H9 (cell line): Measurements from ENCODE around the gene CCNL1. TPM values are rescaled to one million over a fixed set of nuclear protein-coding genes. Genes with fewer than 3 reads are reported as not detected.
"Not testable (repeated sequence)": the region's sequence is repeated elsewhere in the genome, so short reads cannot be mapped to it uniquely, and the experiment has no call there.

Experiments used
- DNase-seq: peaks from one replicate; pipeline ENCODE4 v3.0.0-alpha.2; 2017
- H2AFZ ChIP-seq: one replicate; pipeline ENCODE4 v1.6.1; 2013; ENCODE audit warnings: mild to moderate bottlenecking, low read length, control low read depth, moderate library complexity
- H2AK5ac ChIP-seq: 2 replicates; pipeline ENCODE4 v1.6.1; 2013; ENCODE audit warnings: low read length, control low read depth, mixed read lengths; ENCODE audit not compliant: insufficient read length
- H2BK120ac ChIP-seq: one replicate; pipeline ENCODE4 v1.6.1; 2013; ENCODE audit warnings: low read depth, mild to moderate bottlenecking, low read length, control low read depth, inconsistent platforms; ENCODE audit not compliant: poor library complexity, severe bottlenecking
- H2BK12ac ChIP-seq: 2 replicates; pipeline ENCODE4 v1.6.1; 2013; ENCODE audit warnings: low read length, control low read depth, mixed read lengths, low read depth; ENCODE audit not compliant: insufficient read length
- H2BK15ac ChIP-seq: 2 replicates; pipeline ENCODE4 v1.6.1; 2013; ENCODE audit warnings: low read depth, low read length, control low read depth
- H2BK20ac ChIP-seq: one replicate; pipeline ENCODE4 v1.6.1; 2013; ENCODE audit warnings: low read depth, mild to moderate bottlenecking, low read length, control low read depth, inconsistent platforms; ENCODE audit not compliant: poor library complexity, severe bottlenecking
- H2BK5ac ChIP-seq: 2 replicates; pipeline ENCODE4 v1.6.1; 2013; ENCODE audit warnings: low read length, control low read depth, mixed read lengths; ENCODE audit not compliant: insufficient read length
- H3K14ac ChIP-seq: 2 replicates; pipeline ENCODE4 v1.6.1; 2013; ENCODE audit warnings: low read length, control low read depth; ENCODE audit not compliant: insufficient read depth
- H3K18ac ChIP-seq: 2 replicates; pipeline ENCODE4 v1.6.1; 2013; ENCODE audit warnings: low read depth, mild to moderate bottlenecking, mixed read lengths, low read length, control low read depth; ENCODE audit not compliant: insufficient read length
- H3K23ac ChIP-seq: 2 replicates; pipeline ENCODE4 v1.6.1; 2013; ENCODE audit warnings: low read length, control low read depth, mixed read lengths, low read depth; ENCODE audit not compliant: insufficient read length
- H3K23me2 ChIP-seq: 2 replicates; pipeline ENCODE4 v1.6.1; 2013; ENCODE audit warnings: low read depth, mild to moderate bottlenecking, mixed read lengths, low read length, control low read depth; ENCODE audit not compliant: insufficient read length, poor library complexity, severe bottlenecking
- H3K27ac ChIP-seq: 2 replicates; pipeline ENCODE4 v1.5.1; 2013; ENCODE audit warnings: low read length, control low read depth, mixed read lengths, low read depth; ENCODE audit not compliant: insufficient read length
- H3K27me3 ChIP-seq: 2 replicates; pipeline ENCODE4 v1.6.1; 2013; ENCODE audit warnings: low read length, control low read depth, inconsistent platforms; ENCODE audit not compliant: insufficient read depth
- H3K4ac ChIP-seq: 2 replicates; pipeline ENCODE4 v1.6.1; 2013; ENCODE audit warnings: low read depth, mild to moderate bottlenecking, control low read depth, inconsistent platforms, low read length, moderate library complexity
- H3K4me1 ChIP-seq: 2 replicates; pipeline ENCODE4 v1.6.1; 2013; ENCODE audit warnings: low read length, control low read depth, inconsistent platforms; ENCODE audit not compliant: insufficient read depth
- H3K4me2 ChIP-seq: 2 replicates; pipeline ENCODE4 v1.6.1; 2013; ENCODE audit warnings: low read length, control low read depth, mixed read lengths; ENCODE audit not compliant: insufficient read length, insufficient read depth
- H3K56ac ChIP-seq: 2 replicates; pipeline ENCODE4 v1.6.1; 2013; ENCODE audit warnings: low read depth, mild to moderate bottlenecking, mixed read lengths, low read length, control low read depth; ENCODE audit not compliant: insufficient read length
- H3K79me1 ChIP-seq: 2 replicates; pipeline ENCODE4 v1.6.1; 2013; ENCODE audit warnings: low read depth, mild to moderate bottlenecking, moderate library complexity, low read length, control low read depth, inconsistent platforms; ENCODE audit not compliant: insufficient read depth, poor library complexity, severe bottlenecking
- H3K79me2 ChIP-seq: 2 replicates; pipeline ENCODE4 v1.6.1; 2013; ENCODE audit warnings: low read length, control low read depth, inconsistent platforms; ENCODE audit not compliant: insufficient read depth
- H3K9ac ChIP-seq: 2 replicates; pipeline ENCODE4 v1.6.1; 2013; ENCODE audit warnings: low read length, control low read depth, mixed read lengths; ENCODE audit not compliant: insufficient read length; ENCODE audit errors: extremely low read depth
- H3K9me3 ChIP-seq: one replicate; pipeline ENCODE4 v1.6.1; 2013; ENCODE audit warnings: low read depth, low read length, inconsistent platforms; ENCODE audit not compliant: control insufficient read depth
- H3T11ph ChIP-seq: one replicate; pipeline ENCODE4 v1.6.1; 2013; ENCODE audit warnings: mild to moderate bottlenecking, low read length, control low read depth, inconsistent platforms
- H4K20me1 ChIP-seq: one replicate; pipeline ENCODE4 v1.6.1; 2013; ENCODE audit not compliant: control insufficient read depth, insufficient read length, insufficient read depth
- H4K5ac ChIP-seq: 2 replicates; pipeline ENCODE4 v1.6.1; 2013; ENCODE audit warnings: low read depth, mild to moderate bottlenecking, mixed read lengths, low read length, control low read depth; ENCODE audit not compliant: insufficient read length
- H4K8ac ChIP-seq: replicated peaks from 2 replicates; pipeline ENCODE4 v1.6.1; 2013; ENCODE audit warnings: low read length, control low read depth, mixed read lengths, low read depth; ENCODE audit not compliant: insufficient read length
- H4K91ac ChIP-seq: 2 replicates; pipeline ENCODE4 v1.6.1; 2013; ENCODE audit warnings: low read depth, mild to moderate bottlenecking, moderate library complexity, mixed read lengths, low read length, control low read depth; ENCODE audit not compliant: insufficient read length
- H3K27ac Mint-ChIP-seq, 3 experiments: 2 replicates in 2 of 3; 3 replicates in 1 of 3; pipeline ENCODE4 v1.8.0; 2020 to 2021; ENCODE audit warnings: mixed read lengths in 3 of 3, mild to moderate bottlenecking in 1 of 3, moderate library complexity in 1 of 3
- H3K27me3 Mint-ChIP-seq: 2 replicates; pipeline ENCODE4 v1.8.0; 2021; ENCODE audit warnings: low read depth, mild to moderate bottlenecking, moderate library complexity, mixed read lengths
- H3K36me3 Mint-ChIP-seq, 3 experiments: 2 replicates in 2 of 3; 3 replicates in 1 of 3; pipeline ENCODE4 v1.8.0; 2020 to 2021; ENCODE audit warnings: low read depth in 3 of 3, mixed read lengths in 3 of 3; ENCODE audit not compliant: insufficient read depth in 1 of 3
- H3K4me1 Mint-ChIP-seq, 2 experiments: 2 replicates each; pipeline ENCODE4 v1.8.0; 2020; ENCODE audit warnings: mixed read lengths in 2 of 2
- H3K4me3 Mint-ChIP-seq, 2 experiments: 2 replicates in 1 of 2; 3 replicates in 1 of 2; pipeline ENCODE4 v1.8.0; 2020 to 2021; ENCODE audit warnings: mild to moderate bottlenecking in 2 of 2, mixed read lengths in 2 of 2, moderate library complexity in 1 of 2
- H3K9me3 Mint-ChIP-seq, 2 experiments: 2 replicates in 1 of 2; 3 replicates in 1 of 2; pipeline ENCODE4 v1.8.0; 2020; ENCODE audit warnings: mild to moderate bottlenecking in 2 of 2, mixed read lengths in 2 of 2, moderate library complexity in 1 of 2
- CTCF ChIP-seq: fragments of 200-600 bp; sonication (generic); conservative IDR thresholded peaks from 3 replicates; pipeline ENCODE4 v1.8.0; 2021; ENCODE audit warnings: antibody characterized with exemption, mild to moderate bottlenecking
- WGBS: extraction: QIAGEN DNeasy Blood & Tissue Kit; methylation state at CpG from one replicate; pipeline ENCODE4 v1.1.7; 2013; ENCODE audit warnings: missing lambda C conversion rate, low lambda C conversion rate, mixed read lengths; ENCODE audit not compliant: insufficient read length; ENCODE audit errors: extremely low coverage; 5-methylcytosine and 5-hydroxymethylcytosine counted together
- total RNA-seq: library from RNA; stranded (reverse); gene quantifications from 2 replicates; pipeline ENCODE4 v1.2.1, GENCODE V29; 2021

CCNL1 gene
- total RNA-seq, 1 experiment from 2014 or later = 103 TPM

GRCh38 chr3:157103280-157103679 is 56.7 kb downstream of the CCNL1 start:
- Histone ChIP-seq H4K8ac (no peak overlapping the region), H3K79me1 (no peaks in the 10 kb centered on the region), H2AFZ (no peak overlapping the region), H2BK12ac (no peak overlapping the region), H3T11ph (no peak overlapping the region), H4K91ac (no peak overlapping the region), H3K23me2 (no peaks in the 10 kb centered on the region), H3K79me2 (no peaks in the 10 kb centered on the region), H2BK5ac (no peak overlapping the region), H3K27ac (no peak overlapping the region), H3K9ac (no peak overlapping the region), H2BK20ac (no peak overlapping the region), H3K4me2 (no peak overlapping the region), H2BK120ac (no peak overlapping the region), H4K5ac (no peak overlapping the region), H2AK5ac (no peak overlapping the region), H3K56ac (no peak overlapping the region), H3K27me3 (no peaks in the 10 kb centered on the region), H2BK15ac (no peak overlapping the region), H3K14ac (no peak overlapping the region), H3K4ac (no peak overlapping the region), H3K18ac (no peak overlapping the region), H3K4me1 (peaks cover 5% of the 10 kb centered on the region), H3K9me3 (no peaks in the 10 kb centered on the region), H3K23ac (no peak overlapping the region), H4K20me1 (no peaks in the 10 kb centered on the region)
- Mint-ChIP-seq H3K27ac (no peak overlapping the region), H3K36me3 (no peaks in the 10 kb centered on the region), H3K4me3 (no peak overlapping the region), H3K4me1 (peaks cover 18 to 30% of the 10 kb centered on the region in 2 experiments), H3K9me3 (0 out of 5 replicates have a peak, but pooled peaks cover 0 to 4% of the 10 kb centered on the region in 2 experiments), H3K27me3 (peaks cover 3% of the 10 kb centered on the region; the same call in 1 of the 2 replicates)
- WGBS = no CpG with 5 or more reads among the region's 2 CpGs
- TF ChIP-seq CTCF = no peak
- DNase-seq = no peak

- H3K4me1 Mint-ChIP-seq = peaks cover 14 to 24% of the 10 kb centered on the region in 2 experiments
- not testable (repeated sequence) for H3K79me1 ChIP-seq, H2AK5ac ChIP-seq, H3K79me2 ChIP-seq, H3K4me2 ChIP-seq, H4K91ac ChIP-seq, H3K9ac ChIP-seq, H3K4me1 ChIP-seq, H3K4me3 Mint-ChIP-seq, H3K23ac ChIP-seq, H3K18ac ChIP-seq, H4K5ac ChIP-seq, H3K27ac Mint-ChIP-seq, H3K9me3 ChIP-seq, H3K27ac ChIP-seq, H4K20me1 ChIP-seq, H4K8ac ChIP-seq, H2AFZ ChIP-seq, H3K27me3 ChIP-seq, H3T11ph ChIP-seq, H2BK5ac ChIP-seq, H3K36me3 Mint-ChIP-seq, H3K56ac ChIP-seq, H3K27me3 Mint-ChIP-seq, DNase-seq, H3K23me2 ChIP-seq, H2BK20ac ChIP-seq, H2BK15ac ChIP-seq, H2BK12ac ChIP-seq, H3K4ac ChIP-seq, H3K14ac ChIP-seq, H2BK120ac ChIP-seq, H3K9me3 Mint-ChIP-seq
- no CpG with 5 or more reads among the region's 1 CpG for WGBS
Measured at GRCh38 chr3:157102595-157102994, 57.4 kb downstream of the CCNL1 start.
